ENCODE results near the gene MAFB.

Gene MAFB

DNA sequence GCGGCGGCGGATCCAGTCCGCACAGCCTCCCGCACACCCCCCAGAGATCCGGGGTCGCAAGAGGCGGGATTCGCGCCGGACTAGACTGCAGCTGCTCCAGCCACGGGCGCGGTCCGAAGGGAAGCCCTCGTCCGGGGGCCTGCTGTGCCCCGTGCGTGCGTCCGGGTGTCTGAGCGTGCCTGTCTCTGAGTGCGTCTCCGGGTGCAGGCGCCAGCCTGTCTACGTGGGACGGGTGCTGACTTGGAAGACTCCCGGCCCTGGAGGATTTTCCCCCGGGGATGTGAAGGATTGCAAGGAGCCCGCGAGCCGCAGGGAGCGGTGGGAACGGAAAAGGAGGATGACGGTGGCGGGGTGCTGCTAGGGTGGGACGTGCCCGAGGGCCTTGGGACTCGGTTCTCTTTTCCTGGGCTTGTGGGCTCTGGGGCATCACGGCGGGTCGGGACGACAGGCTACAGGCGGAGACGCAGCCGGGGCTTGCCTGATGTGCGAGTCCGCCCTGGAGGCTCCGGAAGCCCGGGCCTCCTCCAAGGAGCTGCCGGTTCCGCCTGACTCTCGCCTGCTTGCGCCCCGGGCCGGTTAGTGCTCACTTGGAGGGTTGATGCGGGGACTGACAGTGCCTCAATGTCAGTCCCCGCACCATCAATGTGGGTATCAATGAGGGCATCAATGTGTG is 5.7 kb downstream of the MAFB start:
- H3K4me3 ChIP-seq (ENCODE audit: low read depth, low read length), result no peak overlapping the region
- TF ChIP-seq, protein P1, sequence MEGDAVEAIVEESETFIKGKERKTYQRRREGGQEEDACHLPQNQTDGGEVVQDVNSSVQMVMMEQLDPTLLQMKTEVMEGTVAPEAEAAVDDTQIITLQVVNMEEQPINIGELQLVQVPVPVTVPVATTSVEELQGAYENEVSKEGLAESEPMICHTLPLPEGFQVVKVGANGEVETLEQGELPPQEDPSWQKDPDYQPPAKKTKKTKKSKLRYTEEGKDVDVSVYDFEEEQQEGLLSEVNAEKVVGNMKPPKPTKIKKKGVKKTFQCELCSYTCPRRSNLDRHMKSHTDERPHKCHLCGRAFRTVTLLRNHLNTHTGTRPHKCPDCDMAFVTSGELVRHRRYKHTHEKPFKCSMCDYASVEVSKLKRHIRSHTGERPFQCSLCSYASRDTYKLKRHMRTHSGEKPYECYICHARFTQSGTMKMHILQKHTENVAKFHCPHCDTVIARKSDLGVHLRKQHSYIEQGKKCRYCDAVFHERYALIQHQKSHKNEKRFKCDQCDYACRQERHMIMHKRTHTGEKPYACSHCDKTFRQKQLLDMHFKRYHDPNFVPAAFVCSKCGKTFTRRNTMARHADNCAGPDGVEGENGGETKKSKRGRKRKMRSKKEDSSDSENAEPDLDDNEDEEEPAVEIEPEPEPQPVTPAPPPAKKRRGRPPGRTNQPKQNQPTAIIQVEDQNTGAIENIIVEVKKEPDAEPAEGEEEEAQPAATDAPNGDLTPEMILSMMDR (IDR thresholded peaks at IDR 0.05; ENCODE audit: insufficient read depth, low read depth, low read length, missing control alignments), result no peak
- DNase-seq (ENCODE audit: low read depth), result no peak

DNA sequence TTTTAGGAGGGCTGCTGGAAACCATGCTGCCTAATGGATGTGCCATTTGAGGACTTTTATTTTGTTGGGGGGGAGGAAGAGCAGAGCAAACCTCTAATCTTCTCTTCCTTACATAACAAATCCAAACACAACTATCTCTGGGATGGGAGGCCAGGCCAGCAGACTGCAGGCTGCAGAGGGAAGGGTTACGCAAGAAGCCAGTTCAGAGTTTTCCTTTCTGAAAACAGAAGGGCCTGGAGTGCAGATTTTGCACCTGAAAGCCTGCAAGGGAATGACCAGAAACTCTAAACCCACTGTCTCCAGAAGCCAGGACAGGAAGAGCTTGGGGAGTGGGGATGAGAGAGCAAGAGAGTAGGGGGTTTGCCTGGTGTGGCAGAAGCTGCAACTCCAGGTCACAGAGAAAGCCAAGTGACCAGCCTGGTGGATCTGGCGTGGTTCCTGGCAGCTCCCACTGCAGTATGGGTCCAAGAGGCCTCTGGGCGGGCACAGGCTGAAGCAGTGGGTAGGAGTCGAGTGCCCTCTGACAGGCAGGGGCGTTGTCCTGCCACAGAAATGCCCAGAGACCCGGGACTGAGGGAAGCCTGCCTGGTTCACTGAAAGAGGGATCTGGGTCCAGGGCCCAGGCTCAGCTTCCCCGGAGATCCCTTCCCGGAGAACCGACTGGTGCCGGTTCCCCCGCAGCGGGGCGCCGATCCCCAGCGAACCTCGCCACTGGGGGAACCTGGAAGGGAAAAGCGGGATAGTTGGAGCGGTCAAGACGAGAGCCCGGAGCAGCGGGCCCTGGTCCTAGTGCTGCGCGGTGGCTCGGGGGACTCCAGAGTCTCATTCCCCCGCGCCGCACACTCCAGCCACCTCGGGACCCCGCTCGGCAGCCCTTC is 6.7 kb downstream of the MAFB start:
- TF ChIP-seq, protein P1 (IDR thresholded peaks at IDR 0.05; ENCODE audit: insufficient read depth, low read depth, low read length, missing control alignments), result no peak
- no peak overlapping the region for H3K4me3 ChIP-seq (ENCODE audit: low read depth, low read length)
- DNase-seq (ENCODE audit: low read depth), result no peak

DNA sequence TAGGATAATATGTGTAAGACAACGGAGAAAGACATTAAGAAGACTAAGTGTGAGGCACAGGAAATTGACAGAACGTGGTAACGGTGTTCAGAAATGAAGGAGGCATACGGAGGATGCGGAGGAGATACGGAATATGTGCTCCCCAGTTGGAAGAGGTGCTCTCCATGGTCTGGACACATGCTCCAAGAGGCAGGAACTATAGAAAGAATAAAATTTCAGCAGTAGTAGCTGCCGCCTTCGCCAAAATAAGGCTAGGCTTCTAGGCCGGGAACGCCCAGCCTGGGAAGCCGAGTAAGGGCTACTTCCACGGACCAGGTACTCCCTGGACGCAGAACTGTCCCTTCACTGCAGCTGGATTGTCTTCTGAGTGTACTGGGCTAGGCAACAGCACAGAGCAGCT is 7.4 kb downstream of the MAFB start:
- TF ChIP-seq, protein P1 (IDR thresholded peaks at IDR 0.05; ENCODE audit: insufficient read depth, low read depth, low read length, missing control alignments), result no peak

DNA sequence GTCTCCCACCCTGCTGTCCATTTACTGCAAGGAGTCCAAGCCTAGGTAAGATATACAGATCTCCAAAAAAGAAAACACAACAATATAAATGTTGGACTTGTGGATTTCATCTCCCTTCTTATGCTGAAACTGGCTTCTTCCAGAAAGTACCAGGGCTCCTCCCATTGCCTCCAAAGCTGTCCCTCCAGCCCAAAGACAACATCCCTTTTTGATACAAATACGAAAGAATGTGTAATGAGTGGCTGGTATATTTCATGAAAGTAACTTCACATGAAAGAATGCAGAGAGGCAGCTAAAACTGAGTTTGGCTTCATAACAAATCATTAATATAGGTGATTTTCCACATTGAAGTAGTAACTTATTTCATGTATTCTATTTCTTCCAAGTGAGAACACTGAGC is 7.9 kb downstream of the MAFB start:
- H3K4me3 ChIP-seq (ENCODE audit: low read depth, low read length), result no peak overlapping the region
- TF ChIP-seq, protein P1 (IDR thresholded peaks at IDR 0.05; ENCODE audit: insufficient read depth, low read depth, low read length, missing control alignments), result no peak
- DNase-seq (ENCODE audit: low read depth), result no peak

More for the DNA sequence above, 7.4 kb downstream of the MAFB start:
- no peak overlapping the region for H3K4me3 ChIP-seq (ENCODE audit: low read depth, low read length)
- DNase-seq (ENCODE audit: low read depth), result no peak

DNA sequence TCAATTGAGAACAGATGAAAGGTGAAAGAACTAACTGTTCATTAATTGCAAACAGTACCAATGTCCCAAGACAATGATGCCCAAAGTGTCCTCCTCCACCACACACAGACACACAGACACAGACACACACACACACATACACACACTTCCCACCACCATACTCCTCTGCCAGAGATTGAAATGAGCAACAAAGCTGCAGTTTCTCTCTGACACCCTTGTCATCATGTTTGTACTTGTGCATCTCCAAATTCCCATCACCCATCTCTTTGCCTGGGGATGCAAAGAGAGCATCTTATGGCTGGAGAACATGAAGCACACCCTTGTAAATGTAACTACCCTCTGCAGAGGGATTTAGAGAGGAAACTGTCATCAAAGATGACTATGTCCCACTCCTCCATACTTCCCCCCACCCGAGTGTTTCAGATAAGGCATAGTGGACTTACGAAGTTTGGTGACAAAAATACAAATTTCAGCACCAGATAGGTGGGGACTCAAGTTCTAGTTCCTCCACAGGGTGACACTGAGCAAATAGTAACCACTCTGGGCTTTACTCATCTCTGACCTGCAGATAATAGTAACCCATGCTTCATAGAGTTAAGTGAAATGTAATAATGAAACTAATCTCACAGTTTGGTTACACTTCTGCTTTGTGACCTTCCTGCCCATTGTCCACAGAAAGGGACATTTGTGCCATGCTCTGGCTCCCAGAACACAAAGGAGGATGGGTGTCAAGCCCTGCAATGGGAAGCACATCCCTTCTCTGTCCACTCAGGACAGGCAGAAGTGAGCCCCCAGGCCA is 8.7 kb downstream of the MAFB start:
- TF ChIP-seq, protein P1 (IDR thresholded peaks at IDR 0.05; ENCODE audit: insufficient read depth, low read depth, low read length, missing control alignments), result no peak
- DNase-seq (ENCODE audit: low read depth), result peak; percentile 33
- H3K4me3 ChIP-seq (ENCODE audit: low read depth, low read length), result no peak overlapping the region

DNA sequence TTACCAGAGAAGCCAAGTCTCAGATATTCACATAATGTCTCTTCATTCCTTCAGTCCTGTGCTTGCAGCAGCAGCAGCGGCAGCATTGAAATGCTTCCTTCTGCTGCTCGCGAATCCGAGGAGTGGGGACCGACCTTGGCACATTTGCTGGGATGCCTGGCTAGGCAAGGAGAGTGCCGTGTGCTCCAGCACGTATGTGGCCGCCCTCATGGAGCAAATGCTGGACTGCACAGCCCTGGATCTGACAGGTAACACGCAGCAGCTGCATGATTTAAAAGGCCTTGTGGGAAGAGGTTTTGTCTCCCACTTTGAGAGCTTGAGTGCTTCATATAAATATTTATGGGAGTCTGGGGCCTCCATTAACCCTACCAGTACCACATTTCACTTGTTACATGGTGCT is 9.9 kb downstream of the MAFB start:
- DNase-seq (ENCODE audit: low read depth), result no peak
- no peak overlapping the region for H3K4me3 ChIP-seq (ENCODE audit: low read depth, low read length)
- TF ChIP-seq, protein P1 (IDR thresholded peaks at IDR 0.05; ENCODE audit: insufficient read depth, low read depth, low read length, missing control alignments), result no peak

Data from GM12865 (cell line).